Lower leg skin (tissue), 3 donors: ENCODE data around the gene KATNIP.

Experiments
- CTCF ChIP-seq, 3 donors: fragments of 450-650 bp; IDR thresholded peaks; one replicate each; pipeline ENCODE4 v1.5.1; 2016; ENCODE audit warnings: antibody characterized with exemption in 3 of 3, mild to moderate bottlenecking in 3 of 3, moderate library complexity in 2 of 3
- POLR2A ChIP-seq, 2 donors: fragments of 450-650 bp; IDR thresholded peaks; one replicate each; pipeline ENCODE4 v1.6.1; 2016 to 2017; ENCODE audit warnings: antibody characterized with exemption in 2 of 2, mild to moderate bottlenecking in 1 of 2, moderate library complexity in 1 of 2

DNA sequence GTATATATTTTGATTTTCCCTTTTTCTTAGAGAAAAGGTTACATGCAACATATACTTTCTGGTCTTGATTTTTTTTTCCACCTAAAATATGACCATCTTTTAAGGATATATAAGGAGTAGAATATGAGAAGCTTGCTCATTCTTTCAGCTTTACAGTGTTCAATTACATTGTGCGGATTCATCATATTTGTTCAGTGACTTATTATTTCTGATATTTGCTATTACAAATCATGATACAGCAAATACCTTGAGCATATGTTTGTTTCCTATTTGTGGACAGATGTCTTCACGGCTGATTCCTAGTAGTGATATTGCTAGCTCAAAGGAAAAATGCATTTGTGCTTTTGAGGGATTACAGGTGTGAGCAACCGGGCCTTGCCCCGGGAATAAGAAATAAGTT, 18.1 kb downstream of the KATNIP start:
- no peak for TF ChIP-seq POLR2A (IDR thresholded peaks at IDR 0.05)
- no peak for TF ChIP-seq CTCF (IDR thresholded peaks at IDR 0.05)
